ENCODE results near the gene CDK14. TPM values are rescaled to one million over a fixed set of nuclear protein-coding genes. Genes with fewer than 3 reads are reported as not detected.
A peak's percentile ranks its signal among the peaks of the same experiment; 100 is the strongest.

Gene CDK14
- total and polyA plus RNA-seq, 8 donors = 0.58 to 43.9 (median 12.2) TPM

GRCh38 chr7:90944021-90944420, 347.9 kb downstream of the CDK14 start:
- no peak for DNase-seq
- no peaks in the 10 kb centered on the region for H3K36me3 ChIP-seq
- no peak for TF ChIP-seq POLR2AphosphoS5 (IDR thresholded peaks at IDR 0.05)
- no peak for TF ChIP-seq CTCF (IDR thresholded peaks at IDR 0.05)
- TF ChIP-seq EP300 (IDR thresholded peaks at IDR 0.05) = no peak
- TF ChIP-seq POLR2A (IDR thresholded peaks at IDR 0.05) = no peak
- H3K9me3 ChIP-seq = no peaks in the 10 kb centered on the region
- intact Hi-C loops (cut with DNase I; ENCODE audit: low total_unique reads) = no loop called here
- peaks cover 0 to 24% (median 5%) of the 10 kb centered on the region in 4 donors for H3K4me1 ChIP-seq
- H3K27me3 ChIP-seq = no peaks in the 10 kb centered on the region
- H3K27ac ChIP-seq = no peak overlapping the region
- no peak overlapping the region for H3K4me3 ChIP-seq
- whole genome bisulfite sequencing, 5 donors = 87 to 94% (median 91%) methylated on average over 3 of the region's 3 CpGs

GRCh38 chr7:90945104-90945787, 349.1 kb downstream of the CDK14 start:
- peaks cover 0 to 15% (median 5%) of the 10 kb centered on the region in 4 donors for H3K4me1 ChIP-seq
- TF ChIP-seq EP300 (IDR thresholded peaks at IDR 0.05) = no peak
- TF ChIP-seq CTCF (IDR thresholded peaks at IDR 0.05) = no peak
- TF ChIP-seq POLR2A (IDR thresholded peaks at IDR 0.05) = no peak
- no peak for TF ChIP-seq POLR2AphosphoS5 (IDR thresholded peaks at IDR 0.05)
- intact Hi-C loops (cut with DNase I; ENCODE audit: low total_unique reads) = no loop called here
- peak overlapping the region in 1 of 5 donors; percentile 11 for H3K27ac ChIP-seq
- no peaks in the 10 kb centered on the region for H3K36me3 ChIP-seq
- no peaks in the 10 kb centered on the region for H3K9me3 ChIP-seq
- H3K27me3 ChIP-seq = no peaks in the 10 kb centered on the region
- 65 to 81% (median 77%) methylated on average over 5 of the region's 5 CpGs for WGBS, 5 donors
- H3K4me3 ChIP-seq = no peak overlapping the region
- DNase-seq = peak in 1 of 2 donors; percentile 29

- no peaks in the 10 kb centered on the region for H3K9me3 ChIP-seq
- no peak for DNase-seq
- intact Hi-C loops (cut with DNase I; ENCODE audit: low total_unique reads) = no loop called here
- H3K36me3 ChIP-seq = no peaks in the 10 kb centered on the region
- H3K4me1 ChIP-seq = peaks cover 0 to 15% (median 5%) of the 10 kb centered on the region in 4 donors
- no peaks in the 10 kb centered on the region for H3K27me3 ChIP-seq
- 73 to 81% (median 74%) methylated on average over 10 of the region's 10 CpGs for WGBS, 5 donors
- no peak overlapping the region for H3K27ac ChIP-seq
- TF ChIP-seq POLR2A (IDR thresholded peaks at IDR 0.05) = no peak
- no peak for TF ChIP-seq CTCF (IDR thresholded peaks at IDR 0.05)
- TF ChIP-seq EP300 (IDR thresholded peaks at IDR 0.05) = no peak
- no peak overlapping the region for H3K4me3 ChIP-seq
Observed at GRCh38 chr7:90946730-90947501, 350.8 kb downstream of the CDK14 start.

GRCh38 chr7:90948085-90948484, 352.0 kb downstream of the CDK14 start:
- TF ChIP-seq POLR2AphosphoS5 (IDR thresholded peaks at IDR 0.05) = no peak
- TF ChIP-seq CTCF (IDR thresholded peaks at IDR 0.05) = no peak
- no peak for TF ChIP-seq POLR2A (IDR thresholded peaks at IDR 0.05)
- TF ChIP-seq EP300 (IDR thresholded peaks at IDR 0.05) = no peak
- peaks cover 0 to 15% (median 5%) of the 10 kb centered on the region in 4 donors for H3K4me1 ChIP-seq

More at GRCh38 chr7:90948085-90948484, 352.0 kb downstream of the CDK14 start:
- intact Hi-C loops (cut with DNase I; ENCODE audit: low total_unique reads) = no loop called here
- Histone ChIP-seq H3K27me3 (no peaks in the 10 kb centered on the region), H3K4me3 (no peak overlapping the region), H3K36me3 (no peaks in the 10 kb centered on the region), H3K27ac (no peak overlapping the region), H3K9me3 (no peaks in the 10 kb centered on the region)
- no peak for DNase-seq

Measured in stomach (tissue), 9 donors.